Colonic mucosa (tissue), 4 donors: ENCODE results near the gene THOP1. TPM values are rescaled to one million over a fixed set of nuclear protein-coding genes. Genes with fewer than 3 reads are reported as not detected.

Experiments
- DNase-seq: peaks from one replicate; pipeline ENCODE4 v3.0.0-alpha.2; 2020
- H3K27ac ChIP-seq: fragments of 200-600 bp; one replicate; pipeline ENCODE4 v1.8.0; 2021
- H3K27me3 ChIP-seq: fragments of 200-600 bp; one replicate; pipeline ENCODE4 v1.8.0; 2021
- H3K36me3 ChIP-seq: fragments of 200-600 bp; one replicate; pipeline ENCODE4 v1.8.0; 2021
- H3K4me1 ChIP-seq: fragments of 200-600 bp; one replicate; pipeline ENCODE4 v1.8.0; 2021; ENCODE audit warnings: mild to moderate bottlenecking
- H3K4me3 ChIP-seq: fragments of 200-600 bp; one replicate; pipeline ENCODE4 v1.8.0; 2021
- H3K9ac ChIP-seq, 2 donors: one replicate each; pipeline ENCODE4 v1.7.0; 2013; ENCODE audit warnings: control low read depth in 2 of 2, low read depth in 2 of 2, low read length in 2 of 2
- H3K9me3 ChIP-seq: fragments of 200-600 bp; one replicate; pipeline ENCODE4 v1.8.0; 2021
- intact Hi-C: fragments of 100-400 bp; cut with DNase I; formaldehyde crosslinking; loops from one replicate; pipeline ENCODE4 v1.14.1; 2022
- total RNA-seq, 2 donors: library from RNA; stranded (reverse); fragmentation: NEBNext Ultra II Directional in 1 of 2; extraction: Animal tissue kit (Norgen Biotek cat#: 25700) in 1 of 2; gene quantifications; one replicate each; pipeline ENCODE4 v1.2.1, GENCODE V29; 2021
- TF ChIP-seq, protein P1 (sequence below): fragments of 200-600 bp; IDR thresholded peaks from one replicate; pipeline ENCODE4 v1.8.0; 2022; ENCODE audit warnings: antibody characterized with exemption, mild to moderate bottlenecking
- donor health status: healthy.
- donor health status: DM: no; HTN: no; CAD: no.
- donor health status: DM: no; HTN: no; CAD: no.

Gene THOP1
- total RNA-seq, 2 donors from 2014 or later = 45.5 to 139 TPM

DNA sequence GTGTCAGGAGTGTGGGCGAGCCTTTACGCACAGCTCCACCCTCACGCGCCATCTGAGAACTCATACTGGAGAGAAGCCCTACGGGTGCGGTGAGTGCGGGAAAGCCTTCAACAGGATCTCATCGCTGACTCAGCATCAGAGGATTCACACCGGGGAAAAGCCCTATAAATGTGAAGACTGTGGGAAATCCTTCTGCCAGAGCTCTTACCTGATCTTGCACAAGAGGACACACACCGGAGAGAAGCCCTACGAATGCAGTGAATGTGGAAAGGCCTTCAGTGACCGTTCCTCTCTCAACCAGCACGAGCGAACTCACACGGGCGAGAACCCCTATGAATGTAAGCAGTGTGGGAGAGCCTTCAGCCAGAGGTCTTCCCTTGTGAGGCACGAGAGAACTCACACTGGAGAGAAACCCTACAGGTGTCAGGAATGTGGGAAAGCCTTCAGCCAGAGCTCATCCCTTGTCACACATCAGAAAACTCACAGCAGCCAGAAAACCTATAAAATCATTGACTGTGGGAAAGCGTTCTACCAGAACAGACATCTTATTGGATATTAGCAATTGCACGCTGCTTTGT is 49.1 kb downstream of the THOP1 start:
- Histone ChIP-seq H3K4me3 (no peak overlapping the region), H3K27ac (no peak overlapping the region), H3K36me3 (peaks cover 6% of the 10 kb centered on the region), H3K27me3 (no peaks in the 10 kb centered on the region), H3K9ac (no peak overlapping the region), H3K9me3 (peaks cover 14% of the 10 kb centered on the region), H3K4me1 (no peaks in the 10 kb centered on the region)
- TF ChIP-seq, protein P1, sequence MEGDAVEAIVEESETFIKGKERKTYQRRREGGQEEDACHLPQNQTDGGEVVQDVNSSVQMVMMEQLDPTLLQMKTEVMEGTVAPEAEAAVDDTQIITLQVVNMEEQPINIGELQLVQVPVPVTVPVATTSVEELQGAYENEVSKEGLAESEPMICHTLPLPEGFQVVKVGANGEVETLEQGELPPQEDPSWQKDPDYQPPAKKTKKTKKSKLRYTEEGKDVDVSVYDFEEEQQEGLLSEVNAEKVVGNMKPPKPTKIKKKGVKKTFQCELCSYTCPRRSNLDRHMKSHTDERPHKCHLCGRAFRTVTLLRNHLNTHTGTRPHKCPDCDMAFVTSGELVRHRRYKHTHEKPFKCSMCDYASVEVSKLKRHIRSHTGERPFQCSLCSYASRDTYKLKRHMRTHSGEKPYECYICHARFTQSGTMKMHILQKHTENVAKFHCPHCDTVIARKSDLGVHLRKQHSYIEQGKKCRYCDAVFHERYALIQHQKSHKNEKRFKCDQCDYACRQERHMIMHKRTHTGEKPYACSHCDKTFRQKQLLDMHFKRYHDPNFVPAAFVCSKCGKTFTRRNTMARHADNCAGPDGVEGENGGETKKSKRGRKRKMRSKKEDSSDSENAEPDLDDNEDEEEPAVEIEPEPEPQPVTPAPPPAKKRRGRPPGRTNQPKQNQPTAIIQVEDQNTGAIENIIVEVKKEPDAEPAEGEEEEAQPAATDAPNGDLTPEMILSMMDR = no peak
- intact Hi-C loops = no loop called here
- DNase-seq = no peak

DNA sequence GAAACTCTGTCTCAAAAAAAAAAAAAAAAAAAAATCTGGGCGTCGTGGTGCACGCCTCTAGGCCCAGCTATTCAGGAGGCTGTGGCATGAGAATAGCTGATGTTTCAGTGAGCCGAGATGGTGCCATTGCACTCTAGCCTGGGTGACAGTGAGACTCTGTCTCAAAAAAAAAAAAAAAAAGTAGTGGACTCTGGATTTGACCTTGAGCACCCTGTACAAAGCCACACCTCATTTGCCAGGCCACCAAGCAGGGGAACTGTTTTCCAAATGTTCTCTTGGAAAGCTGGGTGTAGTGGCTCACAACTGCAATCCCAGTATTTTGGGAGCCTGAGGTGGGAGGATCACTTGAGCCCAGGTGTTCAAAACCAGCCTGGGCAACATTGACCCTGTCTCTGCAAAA is 52.1 kb downstream of the THOP1 start:
- no peaks in the 10 kb centered on the region for H3K4me1 ChIP-seq
- no peak overlapping the region for H3K9ac ChIP-seq
- TF ChIP-seq, protein P1 = no peak
- peaks cover 14% of the 10 kb centered on the region for H3K9me3 ChIP-seq
- intact Hi-C loops = no loop called here
- no peaks in the 10 kb centered on the region for H3K27me3 ChIP-seq
- peaks cover 6% of the 10 kb centered on the region for H3K36me3 ChIP-seq
- DNase-seq = no peak
- H3K27ac ChIP-seq = no peak overlapping the region
- no peak overlapping the region for H3K4me3 ChIP-seq

DNA sequence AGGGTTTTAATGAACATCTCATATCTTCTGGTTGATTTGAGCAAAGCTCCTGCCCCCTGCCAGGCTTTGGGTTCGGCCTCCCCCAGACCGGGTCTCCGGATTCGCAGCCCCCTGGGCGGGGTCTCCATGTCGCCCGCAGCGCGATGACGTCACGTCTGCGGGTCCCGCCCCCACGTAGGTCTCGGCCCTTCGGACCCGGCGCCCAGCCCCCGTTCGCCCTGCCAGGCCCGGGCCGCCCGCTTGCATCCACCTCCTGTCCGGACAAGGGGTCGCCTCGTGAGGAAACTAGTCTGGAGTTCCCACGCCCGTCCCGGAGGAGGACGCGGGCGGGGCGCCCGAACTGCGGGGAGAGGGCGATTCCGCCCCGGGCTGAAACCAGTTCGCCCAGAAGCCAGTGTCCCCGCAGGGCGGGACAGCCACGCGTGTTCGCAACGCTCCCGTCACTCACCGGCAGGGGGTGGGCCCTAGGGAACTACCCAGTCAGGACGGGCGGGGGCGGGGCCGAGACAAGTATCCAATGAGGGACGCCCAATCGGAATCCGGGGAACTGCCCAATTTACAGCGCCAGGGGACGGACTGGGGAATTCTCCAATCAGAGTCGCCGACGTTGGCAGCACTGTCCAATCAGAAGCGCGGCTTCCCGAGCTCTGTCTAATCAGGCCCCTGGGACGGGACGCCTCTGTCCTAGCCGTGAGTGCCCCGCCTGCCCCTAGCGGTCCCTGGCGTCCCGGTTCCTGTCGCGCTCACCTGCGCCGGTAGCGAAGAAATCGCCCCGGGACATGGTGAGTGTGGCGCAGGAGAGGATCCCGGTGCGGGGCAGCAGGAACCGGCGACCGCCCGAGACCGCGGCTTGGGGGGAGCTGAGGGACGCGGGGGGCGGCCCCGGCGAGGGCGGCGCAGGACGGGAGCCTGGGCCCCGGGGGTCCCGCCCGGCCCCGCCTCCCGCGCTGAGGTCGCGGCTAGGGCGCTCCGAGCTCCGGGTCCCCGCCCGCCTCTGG is 55.8 kb downstream of the THOP1 start, which contains the start of gene ZNF555:
Gene ZNF555, plus strand, starts transcription at position 682 of the 998 bp plus-strand sequence. Its CDS starts 98 bp downstream, at position 780.
- H3K4me3 ChIP-seq = peak within 1 kb of the TSS; percentile 61
- H3K9me3 ChIP-seq = no peaks in the 10 kb centered on the region
- H3K9ac ChIP-seq = peak within 1 kb of the TSS; percentile 66 to 90
- H3K36me3 ChIP-seq = no peaks in the 10 kb centered on the region
- H3K27ac ChIP-seq = peak within 1 kb of the TSS; percentile 65
- DNase-seq = peak; percentile 99
- H3K4me1 ChIP-seq = no peaks in the 10 kb centered on the region
- TF ChIP-seq, protein P1 = peak; percentile 45
- intact Hi-C loops = no loop called here
- H3K27me3 ChIP-seq = no peaks in the 10 kb centered on the region

DNA sequence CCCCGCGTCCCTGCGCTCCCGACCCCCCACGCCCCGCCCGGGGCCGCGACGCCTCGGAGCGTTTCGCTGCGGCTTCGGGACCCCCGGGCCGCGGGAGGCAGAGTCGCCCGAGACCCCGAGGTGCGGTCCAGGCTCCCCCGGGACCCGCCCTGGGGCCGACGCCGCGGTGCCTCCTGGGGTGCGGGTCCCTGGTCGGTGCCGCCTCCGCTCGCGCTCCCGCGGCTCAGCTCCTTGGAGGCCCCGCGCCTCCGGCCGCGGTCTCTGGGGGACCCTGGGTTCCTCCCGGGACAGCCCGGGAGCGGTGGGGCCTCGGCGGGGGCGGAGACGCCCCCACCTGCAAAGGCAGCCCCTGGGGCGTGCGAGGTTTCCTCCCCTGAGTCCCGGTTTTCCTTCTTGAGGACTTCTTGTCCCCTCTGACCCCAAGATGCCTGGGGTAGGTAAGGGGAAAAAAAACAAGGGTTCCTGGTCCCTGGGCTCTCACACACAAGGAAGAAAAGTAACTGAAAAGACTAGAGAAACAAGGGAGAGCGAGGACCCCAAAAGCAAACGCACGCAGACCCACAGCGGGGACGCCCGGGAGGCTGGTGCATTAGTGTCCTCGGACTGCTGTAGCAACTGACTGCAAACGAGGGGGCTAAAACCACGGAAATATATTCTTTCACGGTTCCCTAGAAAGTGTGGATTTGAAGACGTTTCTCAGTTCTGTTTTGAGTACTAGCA is 56.7 kb downstream of the THOP1 start:
- intact Hi-C loops = no loop called here
- no peaks in the 10 kb centered on the region for H3K9me3 ChIP-seq
- H3K27me3 ChIP-seq = no peaks in the 10 kb centered on the region
- DNase-seq = no peak
- H3K27ac ChIP-seq = peak overlapping the region; percentile 65
- peak overlapping the region; percentile 61 for H3K4me3 ChIP-seq
- no peaks in the 10 kb centered on the region for H3K36me3 ChIP-seq
- H3K9ac ChIP-seq = peak overlapping the region; percentile 66 to 90
- no peaks in the 10 kb centered on the region for H3K4me1 ChIP-seq
- TF ChIP-seq, protein P1 = no peak

DNA sequence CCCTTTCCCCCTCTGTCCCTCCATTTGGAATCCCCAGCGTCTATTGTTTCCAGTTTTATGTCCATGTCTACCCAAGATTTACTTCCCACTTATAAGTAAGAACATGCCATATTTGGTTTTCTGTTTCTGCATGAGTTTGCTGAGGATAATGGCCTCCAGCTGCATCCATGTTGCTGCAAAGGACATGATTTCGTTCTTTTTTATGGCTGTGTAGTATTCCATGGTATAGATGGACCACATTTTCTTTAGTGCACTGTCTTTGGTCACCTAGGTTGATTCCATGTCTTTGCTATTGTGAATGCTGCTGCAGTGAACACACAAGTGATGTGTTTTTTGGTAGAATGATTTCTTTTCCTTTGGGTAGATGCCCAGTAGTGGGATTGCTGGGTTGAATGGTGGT is 59.8 kb downstream of the THOP1 start:
- TF ChIP-seq, protein P1 = no peak

More for the DNA sequence above, 59.8 kb downstream of the THOP1 start:
- Histone ChIP-seq H3K9ac (no peak overlapping the region), H3K4me3 (no peak overlapping the region), H3K4me1 (no peaks in the 10 kb centered on the region), H3K27me3 (no peaks in the 10 kb centered on the region), H3K36me3 (no peaks in the 10 kb centered on the region), H3K27ac (no peak overlapping the region), H3K9me3 (no peaks in the 10 kb centered on the region)
- DNase-seq = no peak
- intact Hi-C loops = no loop called here
